GM19099 (cell line): ENCODE data around the gene ZAP70.

ENCODE experiments used
- POLR2A ChIP-seq: IDR thresholded peaks from 3 replicates; pipeline ENCODE4 v1.6.1; 2011; ENCODE audit warnings: low read depth; ENCODE audit not compliant: insufficient read length; ENCODE audit errors: extremely low read depth

The ZAP70 gene

DNA sequence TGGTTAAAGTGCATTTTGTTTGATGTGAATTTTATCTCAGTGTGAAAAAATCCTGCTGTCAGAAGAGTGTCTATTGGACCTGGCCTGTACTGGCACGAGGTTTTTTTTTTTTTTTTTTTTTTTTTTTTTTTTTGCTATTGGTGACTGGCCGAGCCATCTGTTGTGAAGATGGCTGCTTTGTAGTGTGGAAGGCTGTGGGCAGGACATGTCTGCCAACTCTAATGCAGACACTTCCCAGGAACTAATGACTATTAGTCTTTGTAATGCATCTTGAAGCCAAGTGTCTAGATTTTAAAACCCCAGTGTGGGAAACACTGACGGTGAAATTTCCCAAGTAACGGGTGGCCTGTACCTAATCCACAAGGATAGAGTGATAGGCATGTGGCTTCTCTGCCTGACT, 34.3 kb downstream of the ZAP70 start:
- no peak for TF ChIP-seq POLR2A

DNA sequence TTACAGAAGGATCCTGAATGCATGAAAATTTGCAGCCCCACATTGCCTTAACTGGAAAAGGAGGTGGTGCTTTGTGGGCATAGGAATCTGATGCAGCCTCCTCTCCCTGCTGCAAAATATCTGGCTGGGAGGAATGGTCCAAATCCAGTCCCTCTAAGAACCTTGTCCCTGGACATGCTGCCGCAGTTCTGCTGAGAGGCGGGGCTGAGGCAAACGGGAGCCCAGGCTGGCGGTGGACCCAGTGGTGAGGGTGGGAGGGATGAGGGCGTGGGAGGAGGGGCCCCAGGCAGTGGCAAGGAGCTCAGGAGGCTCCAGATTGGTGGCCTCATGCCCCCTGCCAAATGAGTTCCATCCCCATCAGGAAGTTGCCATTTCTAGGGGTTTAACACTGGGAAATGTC, 36.2 kb downstream of the ZAP70 start:
- TF ChIP-seq POLR2A = no peak

- no peak for TF ChIP-seq POLR2A
Observed at GRCh38 chr2:97750017-97750416, 36.6 kb downstream of the ZAP70 start.

DNA sequence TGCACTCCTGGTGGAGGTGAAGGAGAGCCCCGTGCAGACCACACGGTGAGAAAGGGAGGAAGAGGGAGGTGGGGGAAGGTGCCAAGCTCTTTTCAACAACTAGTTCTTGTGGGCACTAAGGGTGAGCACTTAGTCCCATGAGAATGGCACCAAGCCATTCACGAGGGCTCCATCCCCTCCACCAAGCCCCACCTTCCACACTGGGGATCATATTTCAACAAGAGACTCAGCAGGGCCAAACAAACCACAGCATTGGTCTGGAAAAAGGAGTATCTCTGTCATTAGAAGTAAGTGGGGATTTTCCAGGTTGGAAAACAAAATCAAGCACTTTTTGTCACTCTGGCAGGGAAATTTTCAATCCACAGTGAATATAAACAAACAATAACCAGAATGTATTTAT, 38.4 kb downstream of the ZAP70 start:
- no peak for TF ChIP-seq POLR2A

DNA sequence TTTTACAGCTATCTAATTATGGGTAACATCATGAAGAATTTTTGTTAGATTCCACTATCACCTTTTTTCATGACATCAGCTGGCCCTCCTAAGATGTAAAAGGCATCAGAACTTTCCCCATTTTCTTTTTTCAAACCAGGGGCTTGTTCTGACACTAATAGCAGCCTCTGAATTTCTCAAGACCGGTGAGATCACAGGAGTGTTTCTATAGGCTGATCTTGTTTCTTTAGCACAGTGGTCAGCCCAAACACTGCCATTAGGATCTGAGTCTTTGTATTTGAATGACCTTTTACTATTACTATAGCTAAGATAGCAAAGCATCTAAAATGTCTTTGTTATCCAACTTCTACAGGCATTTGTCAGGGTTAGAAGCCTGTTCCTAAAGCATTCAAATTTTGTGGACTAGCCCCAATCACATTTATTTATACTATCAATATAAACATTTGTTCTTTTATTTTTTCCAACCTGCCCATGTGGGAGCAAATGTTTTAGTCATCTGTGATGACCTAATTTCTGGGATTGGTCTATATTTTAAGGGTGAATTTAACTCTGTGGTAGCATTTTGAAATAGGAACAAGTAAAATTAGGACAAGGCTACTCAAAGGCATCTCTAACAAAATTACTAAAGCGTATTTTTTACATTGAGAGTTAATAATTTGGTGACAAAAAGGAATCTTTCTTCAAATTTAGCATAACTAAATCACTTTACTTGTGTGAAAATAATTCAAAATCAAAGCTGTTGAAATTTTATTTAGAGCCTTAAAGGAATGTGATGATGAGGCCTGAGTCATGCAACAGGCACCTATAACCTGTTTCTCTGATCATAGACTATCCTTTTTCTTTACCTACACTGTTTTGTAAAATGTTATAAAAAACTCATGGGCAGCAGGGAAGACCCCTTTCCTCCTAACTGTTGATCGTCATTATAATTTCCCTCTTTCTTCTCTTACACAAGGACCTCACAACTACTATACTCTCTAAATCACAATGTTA, 39.3 kb downstream of the ZAP70 start:
- no peak for TF ChIP-seq POLR2A

- no peak for TF ChIP-seq POLR2A
Observed at GRCh38 chr2:97754690-97755346, 41.4 kb downstream of the ZAP70 start.

DNA sequence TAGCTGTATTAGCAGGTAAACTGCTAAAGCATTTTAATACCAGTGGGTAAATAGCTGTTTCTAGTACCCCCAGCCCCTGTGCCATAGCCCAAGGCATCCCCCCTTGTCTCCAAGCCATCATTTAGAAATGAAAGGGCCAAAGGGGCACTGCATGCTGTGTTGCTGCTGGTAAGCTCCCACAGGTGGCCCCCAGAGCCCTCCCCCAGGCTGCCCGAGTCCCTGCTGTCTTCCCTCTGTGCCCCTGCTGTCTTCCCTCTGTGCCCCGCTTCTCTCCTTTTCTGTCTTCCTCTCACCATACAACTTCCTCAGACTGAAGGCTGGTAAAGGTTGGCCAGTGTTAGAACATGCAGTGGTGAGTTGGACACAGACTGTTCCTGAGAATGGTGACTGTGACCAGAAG, 42.1 kb downstream of the ZAP70 start:
- no peak for TF ChIP-seq POLR2A

GRCh38 chr2:97757062-97757461, 43.7 kb downstream of the ZAP70 start:
- no peak for TF ChIP-seq POLR2A

GRCh38 chr2:97758131-97758705, 44.8 kb downstream of the ZAP70 start:
- TF ChIP-seq POLR2A = no peak

DNA sequence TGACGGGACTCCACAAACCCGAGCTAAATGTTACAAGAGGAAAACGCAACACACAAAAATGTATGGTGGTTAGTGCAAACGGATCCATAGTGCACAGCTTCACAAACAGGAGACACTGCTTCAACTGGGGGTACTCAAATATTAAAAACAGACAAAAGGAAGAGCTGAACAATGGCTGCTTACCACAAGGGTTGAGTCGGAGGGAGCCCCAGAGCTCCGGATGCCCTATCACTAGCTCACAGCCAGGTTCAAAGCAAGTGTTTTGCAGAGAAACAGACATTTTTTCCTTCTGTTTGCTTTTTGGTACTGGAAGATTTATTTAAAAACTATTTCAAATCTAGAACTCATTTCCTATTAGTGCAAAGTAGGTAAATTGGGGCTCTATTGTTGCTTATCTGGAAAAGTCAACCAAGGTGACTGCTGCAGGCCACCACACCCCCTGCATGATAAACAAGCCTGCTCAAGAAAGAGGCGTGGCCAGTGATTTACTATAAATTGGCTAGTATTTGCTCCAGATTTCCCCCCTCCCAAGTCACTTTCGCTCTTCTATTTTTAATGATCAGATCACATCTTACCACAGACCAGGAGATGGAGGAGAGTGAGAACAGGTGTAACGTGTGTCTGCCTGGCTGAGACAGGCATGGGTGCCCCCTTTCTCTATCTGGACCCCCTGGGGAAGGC, 46.5 kb downstream of the ZAP70 start:
- no peak for TF ChIP-seq POLR2A

DNA sequence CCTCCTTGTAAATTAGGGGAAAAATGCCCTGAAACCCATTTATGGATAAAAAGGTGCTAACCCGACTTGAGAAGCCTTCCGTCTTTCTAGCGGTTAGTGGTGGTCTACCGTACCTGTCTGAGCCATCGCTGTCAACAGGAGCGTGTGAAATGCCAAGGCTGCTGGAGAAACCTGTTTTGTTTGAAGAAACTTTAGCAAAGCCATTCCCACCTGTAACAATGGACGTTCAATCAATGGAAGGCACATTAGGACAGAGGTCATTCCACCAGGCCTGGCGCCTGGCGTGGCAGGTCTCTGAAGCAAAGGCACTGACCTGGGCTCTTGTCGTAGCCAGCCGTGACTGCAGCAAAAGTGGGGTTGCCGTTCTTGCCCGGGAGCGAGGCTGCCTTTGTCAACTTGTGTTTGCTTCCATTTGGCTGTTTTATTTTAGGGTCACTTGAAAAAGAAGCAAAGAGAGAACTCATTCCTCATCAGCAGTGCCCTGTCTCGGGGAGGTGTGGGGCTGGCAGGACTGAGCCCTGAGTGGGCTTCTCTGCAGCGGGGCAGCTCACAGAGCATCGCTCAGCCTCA, 47.2 kb downstream of the ZAP70 start:
- TF ChIP-seq POLR2A = no peak

DNA sequence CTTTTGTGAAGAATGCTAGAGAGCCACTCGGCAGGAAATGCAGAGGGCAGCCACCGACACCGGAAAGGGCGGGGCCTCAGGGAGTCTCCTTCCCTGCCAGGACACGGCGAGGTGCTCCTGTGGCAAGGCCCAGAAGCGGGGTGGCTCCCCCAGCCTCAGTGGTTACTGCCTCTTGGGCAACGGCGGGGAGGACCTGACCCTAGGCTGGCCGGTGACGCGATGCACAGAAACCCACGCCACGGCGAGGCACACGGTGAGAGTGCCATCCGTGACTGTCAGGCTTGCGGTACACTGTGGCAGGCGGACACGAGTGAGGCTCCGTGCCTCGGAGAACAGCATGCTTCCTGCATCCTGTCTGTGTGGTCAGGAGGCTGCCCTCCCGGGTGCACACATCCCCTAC, 47.8 kb downstream of the ZAP70 start:
- no peak for TF ChIP-seq POLR2A

DNA sequence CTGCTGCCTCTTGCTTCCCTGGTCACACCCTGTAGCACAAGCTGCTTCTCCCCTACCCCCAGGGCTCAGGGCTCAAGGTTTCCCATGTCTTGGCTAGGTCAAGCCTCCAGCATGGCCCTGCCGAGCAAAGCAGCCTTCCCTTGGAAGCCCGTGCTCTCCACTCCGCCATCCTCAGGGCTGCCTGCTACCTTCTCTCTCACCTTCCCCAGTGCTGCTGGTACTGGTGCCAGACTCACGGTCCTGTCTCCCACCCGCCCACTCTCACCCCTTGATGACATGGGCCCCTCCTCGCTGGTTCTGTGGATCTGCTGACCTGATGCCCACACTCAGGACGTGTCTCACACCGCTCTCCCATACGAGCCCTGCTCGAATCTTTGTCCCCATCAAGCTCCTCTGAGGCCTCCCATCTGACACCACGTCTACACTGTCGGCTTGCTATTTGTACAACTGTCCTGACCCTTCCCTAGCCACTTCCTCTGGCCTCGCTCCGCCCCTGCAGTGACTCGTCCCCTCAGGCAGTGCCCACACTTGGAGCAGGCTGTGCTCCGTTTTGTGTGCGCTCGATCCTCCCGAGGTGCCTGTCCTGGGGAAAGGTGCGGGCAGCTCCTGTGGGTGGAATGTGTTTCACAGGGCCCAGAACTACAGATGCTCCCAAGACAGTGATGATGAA, 49.9 kb downstream of the ZAP70 start:
- TF ChIP-seq POLR2A = no peak

GRCh38 chr2:97764559-97765263, 51.3 kb downstream of the ZAP70 start:
- no peak for TF ChIP-seq POLR2A
